WTC11 (cell line): ENCODE measurements around the gene RTL1.

ENCODE experiments used
- ATF6 ChIP-seq: sonication (generic); formaldehyde crosslinking; IDR thresholded peaks from 2 replicates; pipeline ENCODE4 v1.8.1; 2023; ENCODE audit warnings: mild to moderate bottlenecking, missing genetic modification reagents
- CBFB ChIP-seq: sonication (generic); formaldehyde crosslinking; IDR thresholded peaks from 2 replicates; pipeline ENCODE4 v1.8.1; 2022; ENCODE audit warnings: mild to moderate bottlenecking, low read depth, missing genetic modification reagents
- CREB1 ChIP-seq: sonication (generic); formaldehyde crosslinking; IDR thresholded peaks from 2 replicates; pipeline ENCODE4 v1.8.0; 2023; ENCODE audit warnings: mild to moderate bottlenecking, missing genetic modification reagents
- CTCF ChIP-seq: fragments of 200-600 bp; IDR thresholded peaks from 2 replicates; pipeline ENCODE4 v1.8.0; 2022; ENCODE audit warnings: antibody characterized with exemption
- E2F1 ChIP-seq: sonication (generic); formaldehyde crosslinking; IDR thresholded peaks from 2 replicates; pipeline ENCODE4 v1.8.0; 2022; ENCODE audit warnings: mild to moderate bottlenecking, missing genetic modification reagents
- ELF4 ChIP-seq: sonication (generic); formaldehyde crosslinking; IDR thresholded peaks from 2 replicates; pipeline ENCODE4 v1.8.1; 2022; ENCODE audit warnings: low read depth, mild to moderate bottlenecking, moderate library complexity, missing genetic modification reagents
- IRF1 ChIP-seq: sonication (generic); formaldehyde crosslinking; IDR thresholded peaks from 2 replicates; pipeline ENCODE4 v1.8.0; 2023; ENCODE audit warnings: missing genetic modification reagents
- JAZF1 ChIP-seq: fragments of 250-450 bp; sonication (Bioruptor Pico); IDR thresholded peaks from 2 replicates; pipeline ENCODE4 v1.9.0; 2021; ENCODE audit warnings: moderate library complexity, mild to moderate bottlenecking, inconsistent platforms

- TF ChIP-seq ELF4 (no peak), CBFB (CRISPR knock-in tag) (no peak), CTCF (no peak), ATF6 (CRISPR knock-in tag) (no peak), JAZF1 (no peak), IRF1 (CRISPR knock-in tag) (no peak), CREB1 (no peak), E2F1 (CRISPR knock-in tag) (no peak)
These were observed 18.3 kb downstream of the RTL1 start for GRCh38 chr14:100885196-100885595.
